CD4-positive, alpha-beta T cell treated with Interferon gamma for 1 hour (primary cell): ENCODE results near the gene CCDC85A.

Experiments
- DNase-seq: peaks from one replicate; pipeline ENCODE4 v3.0.0-alpha.2; 2020

The CCDC85A gene

DNA sequence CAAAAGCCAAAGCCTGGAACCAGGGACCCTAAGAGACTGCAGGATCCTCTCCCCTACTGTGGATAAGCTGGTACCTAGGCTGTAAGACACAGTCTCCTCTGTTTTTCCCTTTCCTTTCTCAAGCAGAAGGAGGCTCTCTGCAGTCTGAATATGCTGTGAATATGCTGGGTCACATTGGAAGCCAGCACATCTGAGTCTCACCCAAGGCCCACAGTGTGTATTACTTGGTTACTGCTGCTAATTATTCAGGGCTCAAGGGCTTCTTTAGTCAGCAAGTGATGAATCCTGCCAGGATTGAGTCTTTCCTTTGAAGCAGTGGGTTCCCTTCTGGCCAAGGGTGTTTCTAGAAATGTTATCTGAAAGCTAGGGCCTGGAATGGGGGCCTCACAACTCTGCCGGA, 60.7 kb downstream of the CCDC85A start:
- no peak for DNase-seq

DNA sequence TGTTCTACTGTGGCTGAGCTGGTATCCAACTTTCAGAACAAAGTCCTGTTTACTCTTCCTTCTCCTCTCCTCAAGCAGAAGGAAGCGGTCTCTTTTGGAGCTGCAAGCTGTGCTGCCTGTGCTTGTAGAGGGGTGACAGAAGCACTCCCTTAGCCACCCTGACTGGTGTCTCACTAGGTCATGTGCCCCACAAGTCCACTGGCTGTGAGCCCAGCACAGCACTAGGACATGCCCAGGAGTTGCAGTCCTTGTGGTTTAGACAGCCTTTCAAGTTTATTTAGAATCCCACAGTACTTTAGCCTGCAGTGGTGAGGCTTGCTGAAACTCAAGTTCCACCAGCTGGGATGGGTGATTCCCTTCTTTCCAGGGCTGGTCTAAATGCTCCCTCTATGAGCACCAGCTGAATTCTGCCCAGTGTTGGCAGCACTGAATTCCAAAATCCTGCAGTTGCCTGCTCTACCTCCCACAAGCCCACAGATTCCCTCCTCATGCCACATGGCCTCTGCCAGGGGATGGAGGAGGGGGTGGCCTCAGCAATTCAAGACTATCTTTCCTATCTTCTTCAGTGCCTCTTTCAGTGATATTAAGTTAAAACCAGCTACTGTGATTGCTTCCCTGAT, 61.2 kb downstream of the CCDC85A start:
- no peak for DNase-seq

DNA sequence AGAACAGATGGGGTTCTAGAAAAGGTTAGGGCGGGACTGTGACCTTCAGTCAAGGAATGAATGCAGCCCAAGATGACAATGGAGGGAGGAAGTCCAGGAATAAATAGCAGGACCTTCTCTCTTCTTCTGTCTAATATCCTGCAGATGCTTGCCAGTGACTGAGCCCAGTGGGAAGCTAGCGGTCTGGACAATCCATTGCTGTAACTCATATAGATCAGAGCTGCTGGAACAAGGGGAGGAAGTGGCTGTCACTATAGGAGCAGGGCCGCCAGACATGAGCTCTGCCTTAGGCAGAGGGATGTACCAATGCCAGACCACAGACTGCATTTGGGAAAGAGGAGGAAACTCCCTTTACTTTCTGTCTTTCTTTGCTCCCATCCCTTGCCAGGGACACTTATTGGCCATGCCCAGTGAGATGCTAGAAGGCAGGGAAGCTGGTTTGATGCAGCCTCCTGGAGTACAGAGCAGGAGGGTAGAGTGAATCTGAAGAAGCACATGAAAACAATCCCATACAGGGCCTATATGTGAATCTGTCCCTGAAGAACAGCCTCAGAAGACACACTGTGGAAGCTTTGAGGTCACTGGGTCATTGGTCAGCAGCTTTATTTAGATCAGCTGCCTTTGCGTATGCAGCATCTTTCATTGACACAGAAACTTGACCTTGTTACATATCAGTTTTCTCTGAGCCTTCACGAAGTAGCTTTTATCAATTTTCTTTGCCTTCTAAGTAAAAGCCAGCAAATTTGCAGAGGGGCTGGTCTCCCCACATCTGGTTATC, 65.4 kb downstream of the CCDC85A start:
- DNase-seq = no peak

DNA sequence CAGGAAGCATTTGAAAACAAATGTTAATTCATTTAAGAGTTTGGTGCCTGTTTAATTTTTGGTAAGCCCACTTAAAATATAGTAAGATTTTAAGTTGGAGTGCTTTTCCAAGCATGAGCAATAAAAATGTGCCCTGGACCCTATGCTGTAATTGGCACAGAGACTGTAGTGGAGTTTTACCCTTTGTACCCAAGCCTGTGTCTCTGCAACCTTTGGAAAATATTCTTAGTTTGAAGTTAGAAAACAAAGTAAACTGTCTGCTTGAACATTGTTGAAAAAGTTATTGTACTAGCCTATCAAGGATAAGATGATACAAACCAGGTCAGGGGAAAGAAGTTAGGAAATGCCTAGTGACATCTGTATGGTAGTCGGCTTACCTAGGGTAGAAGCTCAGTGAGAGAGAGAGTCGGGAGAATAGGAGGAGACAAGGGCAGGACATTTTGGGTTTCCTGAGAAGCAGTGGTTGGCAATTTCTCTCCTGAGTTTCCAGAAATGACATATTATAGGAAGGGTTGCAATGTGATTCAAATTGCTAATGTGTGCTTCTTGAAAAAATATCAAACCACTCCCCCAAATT, 66.5 kb downstream of the CCDC85A start:
- DNase-seq = no peak

DNA sequence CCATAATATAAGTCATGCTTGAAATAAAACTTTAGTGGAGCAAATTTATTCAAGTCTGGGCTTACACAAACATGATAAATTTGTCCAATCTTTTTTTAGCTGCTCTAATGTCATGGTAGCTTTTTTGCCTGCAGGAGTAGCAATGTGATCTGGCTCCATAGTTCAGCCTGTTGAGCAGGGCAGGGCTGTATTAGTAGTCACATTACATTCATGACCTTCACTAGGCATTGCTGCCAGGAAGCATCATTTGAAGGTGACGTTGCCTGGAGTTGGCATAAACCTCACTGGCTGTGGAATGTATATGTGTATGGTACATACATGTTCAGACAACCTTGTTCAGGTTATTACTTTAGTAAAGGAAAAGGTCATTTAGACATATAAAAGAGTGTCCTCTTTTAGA, 76.6 kb downstream of the CCDC85A start:
- DNase-seq = no peak

DNA sequence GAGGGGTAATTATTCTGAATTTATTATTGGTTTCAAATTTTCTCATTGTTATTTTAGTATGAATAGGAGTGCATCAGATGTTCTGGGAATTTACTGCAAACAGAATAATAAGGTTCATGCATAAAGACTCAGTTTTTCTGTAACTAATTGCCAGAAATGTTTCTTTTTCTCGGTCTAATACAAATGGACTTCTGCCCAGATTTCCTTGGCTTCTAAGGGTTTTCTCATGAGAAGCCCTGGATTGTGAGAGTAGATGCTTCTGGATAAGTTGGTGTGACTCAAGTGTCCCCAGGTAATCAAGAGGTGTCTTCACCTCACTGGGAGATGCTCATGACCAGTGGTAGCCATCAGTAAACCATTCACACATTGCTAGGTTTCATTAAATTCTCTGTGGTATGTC, 78.5 kb downstream of the CCDC85A start:
- DNase-seq = no peak

DNA sequence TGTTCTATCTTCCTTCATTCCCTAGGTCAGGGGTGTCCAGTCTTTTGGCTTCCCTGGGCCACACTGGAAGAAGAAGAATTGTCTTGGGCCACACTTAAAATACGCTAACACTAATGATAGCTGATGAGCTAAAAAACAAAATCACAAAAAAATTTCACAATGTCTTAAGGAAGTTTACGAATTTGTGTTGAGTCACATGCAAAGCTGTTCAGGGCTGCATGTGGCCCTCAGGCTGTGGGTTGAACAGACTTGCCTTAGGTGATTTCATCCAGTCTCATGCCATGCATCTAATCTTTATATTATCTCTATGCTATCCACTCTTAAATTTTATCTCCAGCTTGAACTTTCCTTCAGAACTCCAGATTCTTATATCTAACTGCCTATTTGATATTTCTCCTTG, 80.1 kb downstream of the CCDC85A start:
- DNase-seq = no peak

DNA sequence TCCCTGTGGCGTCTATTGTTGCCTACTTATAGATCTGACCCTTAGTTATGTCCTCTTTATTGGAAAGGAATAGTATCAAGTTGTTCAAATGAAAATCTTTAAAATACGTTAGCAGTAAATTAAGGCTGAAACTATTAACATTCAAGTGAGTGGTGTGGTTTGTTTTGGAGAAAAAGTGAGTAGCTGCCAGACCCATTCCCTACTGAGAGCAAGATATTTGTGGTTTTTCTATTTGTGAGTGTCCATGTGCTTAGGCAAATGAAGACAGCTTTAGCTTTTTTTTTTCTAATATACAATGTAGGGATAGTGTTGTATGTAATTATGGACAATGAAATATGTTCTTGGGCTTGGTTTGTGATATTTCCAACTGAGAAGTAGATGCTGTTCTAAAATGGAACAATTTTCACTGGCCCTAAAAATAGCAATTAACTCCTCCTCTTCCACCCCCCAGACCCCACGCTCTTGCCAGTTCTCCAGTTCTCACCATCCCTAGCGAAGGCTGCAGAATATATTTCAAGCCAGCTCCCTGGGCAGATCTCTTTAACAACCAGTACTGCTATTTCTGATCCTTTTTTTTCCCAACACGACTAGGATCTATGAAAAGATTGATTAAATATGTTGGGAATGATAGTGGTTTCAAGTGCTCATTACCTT, 83.1 kb downstream of the CCDC85A start:
- no peak for DNase-seq

DNA sequence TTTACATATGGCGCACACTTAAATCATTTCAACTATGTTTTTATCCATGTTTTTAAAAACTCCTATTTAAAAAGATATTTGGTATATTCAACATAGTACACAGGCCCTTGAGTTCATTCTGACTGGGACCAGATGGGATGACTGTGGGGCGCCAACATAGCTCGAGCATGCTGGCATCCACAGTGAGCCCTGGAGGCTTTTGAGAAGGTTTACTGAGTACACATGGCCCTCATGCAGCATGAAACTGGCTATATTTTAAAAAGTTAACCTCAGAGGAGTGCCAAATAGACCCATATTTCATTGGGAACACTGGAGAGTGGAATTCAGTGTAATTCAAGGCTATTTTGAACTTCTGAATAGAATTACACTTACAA, 83.6 kb downstream of the CCDC85A start:
- DNase-seq = no peak

DNA sequence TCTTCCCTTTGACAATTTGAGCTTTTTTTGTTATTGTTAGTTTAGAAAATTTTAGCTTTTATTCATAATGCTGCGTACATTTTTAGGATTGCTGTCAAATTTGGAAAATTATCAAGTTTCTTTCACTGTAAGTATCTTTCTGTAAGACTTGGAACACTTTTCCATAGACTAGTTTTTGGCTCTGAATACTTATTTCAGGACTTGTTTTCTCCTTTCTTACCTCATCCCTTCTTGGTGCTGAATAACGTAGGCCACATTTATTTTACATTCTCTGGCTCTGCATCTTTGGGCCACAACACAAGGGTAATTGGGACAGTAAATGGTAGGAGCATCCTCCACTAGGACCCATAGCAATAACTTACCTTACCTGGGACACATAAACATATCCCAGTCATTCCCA, 85.1 kb downstream of the CCDC85A start:
- no peak for DNase-seq

DNA sequence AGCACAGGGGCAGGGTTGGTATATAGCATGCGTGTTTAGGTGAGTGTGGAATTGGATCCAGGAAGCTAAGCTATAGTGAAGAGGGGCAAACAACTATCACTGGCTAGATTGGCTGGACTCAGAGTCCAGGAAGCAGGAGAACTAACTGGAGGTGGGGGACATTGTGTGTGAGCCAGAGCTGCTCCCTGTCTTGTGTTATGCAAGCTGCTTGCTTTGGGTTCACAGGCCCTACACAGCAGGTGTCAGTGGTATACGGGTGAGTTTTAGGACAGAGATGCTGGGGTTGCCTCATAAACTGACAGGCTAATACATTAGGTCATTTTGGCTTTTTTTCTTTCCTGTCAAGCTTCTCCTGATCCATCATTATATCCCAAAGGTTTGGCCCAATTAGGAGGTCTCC, 87.5 kb downstream of the CCDC85A start:
- no peak for DNase-seq

DNA sequence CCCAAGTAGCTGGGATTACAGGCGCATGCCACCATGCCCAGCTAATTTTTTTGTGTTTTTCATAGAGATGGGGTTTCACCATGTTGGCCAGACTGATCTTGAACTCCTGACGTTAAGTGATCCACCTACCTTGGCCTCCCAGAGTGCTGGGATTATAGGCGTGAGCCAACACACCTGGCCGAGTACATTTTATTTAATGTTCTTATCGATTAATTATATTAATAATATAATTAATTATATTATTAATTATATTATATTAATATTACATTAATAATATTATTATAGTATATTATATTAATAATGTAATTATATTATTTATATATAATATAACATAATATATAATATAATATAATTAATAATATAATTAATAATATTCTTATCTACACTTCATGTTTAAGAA, 101.4 kb downstream of the CCDC85A start:
- no peak for DNase-seq

DNA sequence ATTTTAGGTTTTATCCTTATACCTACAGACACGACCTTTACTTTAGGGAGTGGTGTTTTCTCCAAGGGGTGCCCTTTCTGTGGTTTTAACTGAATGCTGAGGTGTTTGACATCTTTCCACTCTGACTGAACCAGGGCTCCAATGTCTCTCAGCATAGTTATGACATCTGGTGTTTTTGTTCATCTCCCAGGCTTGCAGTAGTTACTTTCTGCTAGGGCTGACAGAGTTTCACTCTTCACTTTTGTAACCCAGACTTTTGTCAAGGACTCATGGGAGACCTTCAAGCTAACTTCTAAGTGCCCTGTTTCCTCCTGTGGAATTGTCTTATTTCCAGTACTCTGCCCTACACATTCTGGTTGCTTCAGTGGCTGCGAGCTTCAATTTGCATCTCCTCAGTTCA, 103.1 kb downstream of the CCDC85A start:
- no peak for DNase-seq

DNA sequence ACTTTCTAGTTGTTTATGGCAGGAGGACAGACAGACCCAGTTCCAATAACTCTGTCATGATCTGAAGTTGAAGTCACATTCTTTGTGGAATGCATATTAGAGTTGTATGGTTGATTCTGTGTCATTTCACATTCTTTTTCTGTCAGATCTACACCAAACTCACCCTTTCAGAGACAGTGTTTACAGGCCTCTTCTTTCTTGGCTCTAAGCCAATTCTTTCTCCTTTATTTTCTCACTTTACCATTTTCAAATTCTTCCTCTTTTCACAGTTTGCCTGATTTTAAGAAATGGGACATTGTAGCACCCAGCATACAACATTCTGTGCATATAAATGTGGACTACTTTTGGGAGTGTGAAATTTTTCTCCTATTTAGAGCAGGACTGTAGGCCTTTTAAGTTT, 103.7 kb downstream of the CCDC85A start:
- no peak for DNase-seq

DNA sequence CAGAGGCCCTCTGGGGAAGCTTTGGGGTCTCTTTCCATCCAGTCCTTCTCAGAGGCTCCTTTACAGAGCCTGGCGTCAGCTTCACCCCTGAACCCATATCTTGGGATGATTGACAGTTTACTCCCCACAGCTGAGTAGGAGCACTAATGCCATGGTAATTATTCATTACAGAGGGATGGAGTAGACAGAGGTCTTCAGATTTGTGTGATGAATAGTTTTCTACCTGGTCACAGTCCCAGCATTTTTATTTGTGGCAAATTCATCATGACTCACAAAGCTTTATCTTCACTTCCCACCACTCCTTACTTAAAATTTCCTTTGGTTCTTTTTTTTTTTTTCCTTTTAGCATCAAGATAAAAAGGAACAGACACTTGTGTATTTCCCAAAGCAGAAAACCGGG, 104.2 kb downstream of the CCDC85A start:
- DNase-seq = no peak

DNA sequence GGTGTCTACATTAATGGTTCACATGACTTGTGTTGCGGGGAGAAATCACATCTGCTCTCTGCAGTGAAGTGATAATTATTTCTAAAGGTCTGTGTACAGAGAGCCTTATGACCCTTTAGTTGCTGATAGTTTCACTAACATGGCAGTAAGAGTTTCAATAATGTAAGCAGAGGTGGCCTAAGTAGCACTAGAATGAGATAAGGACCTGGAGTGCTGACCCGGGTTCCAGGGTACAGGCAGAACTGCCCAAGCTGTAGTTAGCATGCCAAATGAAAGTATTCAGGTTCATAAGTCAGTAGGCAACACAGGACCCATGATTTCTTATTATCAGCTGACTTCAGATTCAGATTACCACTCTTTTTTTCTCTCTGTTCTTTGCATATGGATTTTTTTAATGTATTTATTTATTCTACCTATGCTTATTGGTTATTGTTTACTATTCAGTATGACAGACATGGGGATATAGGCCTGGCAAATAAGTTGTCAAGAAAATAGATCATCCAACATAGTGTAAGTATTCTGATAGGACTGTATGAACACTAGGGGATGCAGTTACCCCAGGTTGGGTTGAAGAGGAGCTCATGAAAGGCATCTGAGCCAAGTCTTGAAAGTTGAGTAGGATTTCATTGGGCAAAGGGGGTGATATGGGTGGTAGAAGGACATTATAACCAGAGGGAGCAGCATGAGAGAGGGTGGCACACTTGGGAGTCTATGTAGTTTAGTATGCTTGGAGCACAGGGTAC, 105.2 kb downstream of the CCDC85A start:
- no peak for DNase-seq

DNA sequence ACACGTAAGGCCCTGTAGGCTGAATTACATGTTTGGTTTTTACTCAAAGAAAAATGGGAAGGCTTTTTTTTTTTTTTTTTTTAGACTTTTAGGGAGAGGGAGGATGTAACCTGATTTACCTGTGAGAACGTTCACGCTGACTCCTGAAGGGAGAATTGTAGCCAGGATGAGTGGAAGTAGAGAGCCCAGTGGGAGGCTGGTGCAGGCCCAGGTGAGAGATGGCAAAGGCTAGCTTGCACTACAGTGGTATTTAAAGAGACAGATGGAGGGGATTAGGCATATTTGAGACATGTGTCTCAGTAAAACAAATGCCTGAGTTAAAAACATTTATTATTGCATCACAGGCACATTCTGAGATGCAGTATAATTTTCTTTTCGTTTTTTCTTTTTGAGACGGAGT, 107.9 kb downstream of the CCDC85A start:
- DNase-seq = no peak

DNA sequence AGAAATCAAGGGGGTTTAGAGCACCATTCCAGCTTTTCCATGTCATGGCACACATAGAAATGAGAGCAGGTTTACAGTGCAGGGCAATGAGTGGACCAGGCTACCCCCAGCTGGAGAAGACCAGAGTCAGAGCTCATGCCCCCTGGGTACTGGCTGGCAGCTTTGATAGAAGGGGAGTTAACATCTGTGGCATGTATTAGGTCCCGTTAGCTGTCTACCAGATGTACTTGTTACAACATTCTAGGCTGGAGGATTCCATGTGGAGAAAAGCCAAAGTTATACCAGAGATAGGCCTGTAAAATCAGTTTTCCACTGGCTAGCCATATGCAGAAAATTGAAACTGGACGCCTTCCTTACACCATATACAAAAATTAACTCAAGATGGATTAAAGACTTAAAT, 109.2 kb downstream of the CCDC85A start:
- no peak for DNase-seq

DNA sequence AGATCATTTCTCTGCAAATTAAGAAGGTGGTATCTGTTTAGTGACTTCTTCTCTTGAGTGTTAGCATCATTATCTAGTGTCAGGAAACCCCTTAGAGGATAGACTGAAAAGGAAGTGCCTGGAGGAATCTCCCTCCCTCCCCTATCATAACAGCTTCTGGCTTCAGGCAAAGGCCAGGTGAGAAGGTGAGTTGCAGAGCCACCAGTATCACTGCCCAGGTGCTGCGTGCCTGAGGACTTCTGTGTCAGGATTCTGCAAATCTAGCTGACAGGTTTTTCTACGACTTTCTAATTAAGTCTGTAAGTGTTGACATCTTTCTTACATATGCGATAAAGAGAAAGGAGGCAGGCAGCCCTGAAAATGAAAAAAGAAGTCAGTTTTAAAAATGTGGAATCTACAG, 111.9 kb downstream of the CCDC85A start:
- no peak for DNase-seq

DNA sequence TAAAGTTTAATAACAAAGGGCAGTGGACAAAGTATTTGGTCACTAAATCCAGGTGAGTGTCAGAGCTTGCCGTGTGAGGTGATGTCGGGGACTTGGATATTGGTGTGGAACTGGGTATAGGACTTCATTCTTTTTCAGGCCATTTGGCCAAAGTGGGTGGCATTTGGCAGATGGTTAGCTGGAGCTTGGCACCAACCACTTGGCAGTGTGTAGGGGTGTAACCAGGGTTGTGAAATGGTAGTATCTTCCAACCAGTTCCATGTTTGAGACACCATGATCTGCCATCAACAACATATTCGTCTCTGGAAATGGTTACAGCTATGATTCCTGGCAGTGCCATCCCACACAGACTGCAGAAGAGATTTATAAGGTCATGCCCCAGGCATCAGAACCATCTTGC, 113.9 kb downstream of the CCDC85A start:
- no peak for DNase-seq

DNA sequence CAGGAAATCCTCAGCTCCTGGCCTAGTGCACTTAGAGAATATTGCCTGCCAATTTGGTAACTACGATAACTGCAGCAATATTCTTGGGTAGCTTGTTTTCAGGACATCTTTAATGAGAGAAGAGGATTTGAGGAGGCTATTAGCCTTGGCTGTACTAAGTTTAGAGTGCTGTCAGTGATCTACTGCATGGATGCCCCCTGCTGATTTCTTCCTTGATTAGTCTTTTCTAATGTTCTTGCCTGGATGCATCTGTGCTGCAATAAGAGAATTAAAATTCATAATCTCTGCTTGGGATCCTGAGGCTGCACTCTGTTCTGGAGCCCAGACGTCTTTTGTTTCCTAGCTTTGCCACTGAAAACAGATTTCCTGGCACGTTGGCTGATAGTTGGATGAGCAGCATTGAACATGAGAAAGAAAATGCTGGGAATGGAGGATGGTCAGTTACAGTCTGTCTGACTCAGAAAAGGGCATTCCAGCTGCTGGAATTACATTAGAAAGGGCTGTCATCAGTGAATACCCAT, 115.4 kb downstream of the CCDC85A start:
- no peak for DNase-seq

DNA sequence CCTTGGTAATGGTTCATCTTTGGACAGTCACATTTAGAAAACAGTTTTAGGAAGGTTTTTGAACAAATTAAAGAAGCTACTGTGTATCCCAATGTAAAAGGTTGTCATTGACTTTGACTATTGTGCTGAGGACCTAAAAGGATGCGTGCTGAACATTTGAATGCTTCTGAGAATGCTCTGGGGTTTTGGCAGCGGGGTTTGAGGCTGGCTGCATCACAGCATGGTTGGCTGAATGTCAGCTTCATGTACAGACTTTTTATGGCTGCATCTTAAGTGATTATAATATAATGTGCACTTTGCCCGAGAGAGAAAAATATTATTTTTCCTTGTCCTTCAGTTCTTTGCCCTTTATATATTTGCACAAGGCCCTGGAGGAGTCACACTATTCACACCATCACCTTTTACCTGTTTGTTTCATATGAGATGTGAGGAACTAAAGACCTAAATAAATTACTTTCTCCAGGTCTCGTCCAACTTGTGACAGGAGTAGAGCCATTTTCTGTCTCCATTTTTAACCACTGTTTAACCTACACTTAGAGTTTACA, 125.9 kb downstream of the CCDC85A start:
- no peak for DNase-seq

DNA sequence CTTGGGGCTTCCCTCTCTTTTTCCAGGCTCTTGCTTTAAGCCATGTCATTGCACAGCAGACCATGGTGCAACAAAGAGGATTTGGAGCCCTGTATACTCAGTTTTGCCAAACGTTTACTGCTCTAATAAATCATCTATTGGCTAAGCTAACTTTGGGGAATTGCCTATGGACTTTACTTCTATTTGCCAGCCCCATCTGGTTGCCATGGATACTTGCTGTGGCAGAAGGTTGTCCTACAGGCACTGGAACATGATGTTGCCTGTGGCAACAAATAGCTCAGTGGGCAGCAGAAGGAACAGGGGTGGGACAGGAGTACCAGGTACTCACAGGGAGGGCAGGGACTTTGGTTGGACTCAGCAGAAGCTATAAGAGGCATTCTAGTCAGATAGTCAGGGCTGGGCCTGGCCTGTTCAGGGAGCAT, 129.7 kb downstream of the CCDC85A start:
- DNase-seq = no peak
